Testis (tissue), 2 donors: ENCODE measurements around the gene SLX4IP.

Source experiments
- POLR2A ChIP-seq: fragments of 450-650 bp; IDR thresholded peaks from one replicate; pipeline ENCODE4 v1.6.1; 2017; ENCODE audit warnings: antibody characterized with exemption, mild to moderate bottlenecking, moderate library complexity
- TF ChIP-seq, protein P1 (sequence below), 3 experiments: fragments of 450-650 bp in 2 of 3; fragments of 200-600 bp in 1 of 3; sonication (generic) in 1 of 3; IDR thresholded peaks; one replicate each; pipeline ENCODE4 v1.5.1; 2016 to 2019; ENCODE audit warnings: antibody characterized with exemption in 3 of 3, mild to moderate bottlenecking in 2 of 3, moderate library complexity in 1 of 3

DNA sequence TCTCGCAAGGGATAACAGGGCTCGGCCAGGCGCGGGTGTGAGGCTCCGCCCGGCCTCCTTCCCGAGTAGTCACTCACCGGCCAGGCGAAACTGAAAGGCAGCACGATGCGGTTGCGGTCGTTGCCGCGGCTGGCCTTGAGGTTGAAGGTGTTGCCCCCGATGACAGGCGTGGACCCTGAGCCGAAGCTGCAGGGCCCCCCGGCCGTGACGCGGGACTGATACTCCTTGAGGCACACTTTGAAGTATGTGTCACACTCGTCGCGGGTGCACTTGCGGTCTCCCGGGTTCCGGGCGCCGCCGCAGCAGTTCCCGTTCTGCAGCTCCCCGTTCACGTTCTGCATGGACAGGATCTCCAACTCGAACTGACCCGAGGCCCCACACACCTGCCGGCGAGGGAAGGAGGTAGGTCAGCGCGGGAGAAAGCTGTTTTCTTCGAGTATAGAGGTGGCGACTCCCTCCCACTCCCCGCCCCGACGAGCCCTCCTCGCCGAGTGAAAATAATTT is 237.6 kb downstream of the SLX4IP start:
- TF ChIP-seq, protein P1, sequence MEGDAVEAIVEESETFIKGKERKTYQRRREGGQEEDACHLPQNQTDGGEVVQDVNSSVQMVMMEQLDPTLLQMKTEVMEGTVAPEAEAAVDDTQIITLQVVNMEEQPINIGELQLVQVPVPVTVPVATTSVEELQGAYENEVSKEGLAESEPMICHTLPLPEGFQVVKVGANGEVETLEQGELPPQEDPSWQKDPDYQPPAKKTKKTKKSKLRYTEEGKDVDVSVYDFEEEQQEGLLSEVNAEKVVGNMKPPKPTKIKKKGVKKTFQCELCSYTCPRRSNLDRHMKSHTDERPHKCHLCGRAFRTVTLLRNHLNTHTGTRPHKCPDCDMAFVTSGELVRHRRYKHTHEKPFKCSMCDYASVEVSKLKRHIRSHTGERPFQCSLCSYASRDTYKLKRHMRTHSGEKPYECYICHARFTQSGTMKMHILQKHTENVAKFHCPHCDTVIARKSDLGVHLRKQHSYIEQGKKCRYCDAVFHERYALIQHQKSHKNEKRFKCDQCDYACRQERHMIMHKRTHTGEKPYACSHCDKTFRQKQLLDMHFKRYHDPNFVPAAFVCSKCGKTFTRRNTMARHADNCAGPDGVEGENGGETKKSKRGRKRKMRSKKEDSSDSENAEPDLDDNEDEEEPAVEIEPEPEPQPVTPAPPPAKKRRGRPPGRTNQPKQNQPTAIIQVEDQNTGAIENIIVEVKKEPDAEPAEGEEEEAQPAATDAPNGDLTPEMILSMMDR (IDR thresholded peaks at IDR 0.05): no peak
- TF ChIP-seq POLR2A: no peak
